COLO668 (cell line): ENCODE measurements around the gene FBN2.

Source experiments
- DNase-seq: peaks from one replicate; lab custom pipeline; 2025; ENCODE audit not compliant: unreplicated experiment; lab: John Stamatoyannopoulos, UW

Gene FBN2

DNA sequence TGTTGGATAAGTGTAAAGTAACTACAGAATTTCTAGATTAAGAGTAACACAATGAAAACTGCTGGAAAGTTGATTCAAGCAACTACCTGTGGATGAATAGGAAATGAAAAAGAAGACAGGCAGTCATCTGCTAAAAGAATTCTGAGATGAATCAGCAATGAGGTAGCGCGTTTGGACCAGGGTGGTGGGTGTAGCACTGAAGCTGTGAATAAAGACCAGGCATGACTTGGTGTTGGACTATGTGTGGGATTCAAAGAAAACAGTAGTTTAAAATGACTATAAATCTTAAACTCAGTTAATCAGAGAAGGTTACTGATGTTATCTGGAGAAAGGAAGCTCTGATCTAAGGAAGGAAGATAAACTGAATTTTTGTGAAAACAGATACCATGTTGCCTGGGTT, 159.8 kb downstream of the FBN2 start:
- no peak for DNase-seq

DNA sequence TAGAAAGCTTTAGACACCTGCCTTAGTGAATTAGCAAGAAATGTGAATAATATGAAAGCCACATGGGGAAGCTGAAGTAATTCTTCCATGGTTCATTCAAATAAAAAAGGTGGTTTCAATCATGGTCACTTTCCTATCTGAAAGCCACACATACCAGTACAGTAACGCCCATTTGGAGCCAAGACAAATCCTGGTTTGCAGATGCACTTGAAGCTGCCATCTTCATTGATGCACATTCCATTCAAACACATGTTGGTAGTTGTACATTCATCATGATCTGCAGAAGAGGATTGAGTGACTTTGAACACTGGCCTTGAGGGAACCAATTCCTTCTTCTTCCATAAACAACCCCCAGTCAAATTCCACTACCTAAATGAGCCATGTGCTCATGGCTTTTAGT, 161.5 kb downstream of the FBN2 start:
- no peak for DNase-seq

DNA sequence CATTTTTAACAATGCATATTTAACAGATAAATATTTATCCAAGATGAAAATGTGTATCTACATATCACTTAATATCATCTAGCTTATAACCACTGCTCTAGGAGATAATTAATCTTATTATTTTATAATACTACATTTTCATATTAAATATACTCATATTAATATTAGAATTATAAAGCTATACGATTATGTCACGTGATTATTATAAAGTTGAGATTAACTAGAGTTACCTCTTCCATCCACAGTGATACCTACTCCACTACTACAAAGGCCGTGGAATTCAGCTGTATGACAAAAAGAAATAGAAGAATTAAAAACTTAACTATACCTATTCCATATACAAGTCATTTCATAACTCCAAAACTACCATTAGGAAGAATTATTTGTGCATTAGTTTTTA, 171.9 kb downstream of the FBN2 start:
- DNase-seq: no peak

DNA sequence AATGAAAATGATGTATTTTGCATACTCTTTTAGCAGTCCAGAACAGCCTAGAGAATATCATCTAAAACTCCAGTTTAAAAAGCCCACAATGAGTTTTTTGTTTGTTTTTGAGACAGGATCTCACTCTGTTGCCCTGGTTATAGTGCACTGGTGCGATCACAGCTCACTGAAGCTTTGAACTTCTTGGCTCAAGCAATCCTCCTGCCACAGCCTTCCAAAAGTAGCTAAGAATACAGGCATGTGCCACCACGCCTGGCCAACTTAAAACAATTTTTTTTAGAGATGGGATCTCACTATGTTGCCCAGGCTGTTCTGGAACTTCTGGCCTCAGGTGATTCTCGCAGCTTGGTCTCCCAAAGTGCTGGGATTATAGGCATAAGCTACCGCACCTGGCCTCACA, 175.7 kb downstream of the FBN2 start:
- DNase-seq: no peak

DNA sequence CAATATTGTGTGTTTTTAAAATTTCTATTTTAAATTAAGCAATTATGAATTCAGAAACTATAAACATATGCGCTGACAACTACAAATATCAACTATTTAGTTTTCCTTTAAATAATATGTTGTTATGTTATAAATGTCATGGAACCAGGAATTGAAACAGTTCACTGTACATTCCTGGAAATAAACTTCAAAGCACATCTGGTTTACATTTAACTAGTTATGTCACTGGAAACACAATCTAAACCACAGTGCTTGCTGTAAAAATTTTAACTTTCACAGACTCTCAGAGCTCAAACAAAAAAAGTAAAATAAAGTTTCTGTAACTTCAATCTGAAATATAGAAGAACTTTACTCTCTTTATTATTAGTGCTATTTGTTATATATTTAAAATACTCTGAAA, 179.2 kb downstream of the FBN2 start:
- DNase-seq: no peak

DNA sequence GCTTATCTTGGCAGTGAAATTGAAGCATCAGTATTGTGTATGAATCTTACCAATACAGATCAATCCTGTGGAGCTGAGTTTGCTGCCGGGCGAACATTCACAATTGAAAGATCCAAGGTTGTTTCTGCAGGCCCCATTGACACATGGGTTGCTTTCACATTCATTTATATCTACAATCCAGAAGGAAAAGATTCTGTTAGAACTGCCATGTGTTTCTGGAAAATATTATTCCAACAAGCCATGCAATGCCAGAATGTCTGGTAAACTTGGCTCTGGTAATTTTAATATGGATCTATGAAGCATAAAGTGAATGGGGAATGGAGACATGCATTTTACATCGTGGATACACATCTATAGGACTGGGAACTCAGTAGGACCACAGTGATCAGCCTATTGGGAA, 180.8 kb downstream of the FBN2 start:
- DNase-seq: no peak

DNA sequence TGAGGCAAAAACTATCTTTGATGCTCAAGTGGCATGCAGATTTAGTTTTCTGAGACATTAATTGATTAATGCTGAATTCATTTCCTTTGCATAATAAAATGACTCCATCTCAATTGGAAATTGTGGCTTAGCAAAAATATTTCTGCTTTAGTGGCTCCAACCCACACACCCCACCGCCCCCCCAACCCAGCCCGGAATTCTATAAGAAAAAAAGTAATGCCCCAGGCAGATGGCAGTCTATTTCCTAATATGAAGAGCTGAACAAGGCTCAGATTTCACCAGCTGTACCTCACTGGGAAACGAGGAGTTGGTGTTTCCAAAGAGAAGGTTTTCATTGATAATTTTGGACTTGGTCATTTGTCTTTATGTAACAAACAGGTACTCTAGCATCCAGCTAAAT, 182.1 kb downstream of the FBN2 start:
- peak; percentile 4 for DNase-seq

DNA sequence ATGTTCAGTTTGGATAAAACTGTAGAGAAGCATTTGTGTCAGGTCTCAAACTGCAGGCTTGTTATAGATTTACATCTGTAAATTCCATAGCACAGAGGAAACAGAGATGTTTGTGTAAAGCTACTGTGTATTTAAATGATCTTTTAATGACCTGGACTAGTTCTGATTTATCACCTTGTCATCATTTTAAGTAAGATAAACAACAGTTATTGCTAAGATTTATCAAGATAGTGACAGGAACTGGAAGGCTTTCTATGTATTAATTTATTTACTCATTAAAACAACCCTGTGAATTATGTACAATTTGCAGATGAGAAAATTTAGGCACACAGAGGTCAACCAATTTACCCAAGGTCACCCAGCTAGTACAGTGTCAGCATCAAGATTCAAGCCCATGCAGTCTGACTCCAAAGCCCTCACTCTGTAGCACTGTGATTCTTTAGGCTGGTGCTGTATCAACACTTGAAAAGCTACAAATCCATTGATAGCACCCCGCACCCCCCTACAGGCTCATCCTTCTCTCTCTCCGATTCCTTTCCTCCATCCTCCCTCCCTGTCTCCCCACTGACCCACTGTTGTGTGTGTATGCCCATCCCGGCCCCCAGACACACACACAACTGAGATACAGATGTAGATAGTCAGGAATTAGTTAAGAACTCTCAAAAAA, 184.5 kb downstream of the FBN2 start:
- DNase-seq: no peak

DNA sequence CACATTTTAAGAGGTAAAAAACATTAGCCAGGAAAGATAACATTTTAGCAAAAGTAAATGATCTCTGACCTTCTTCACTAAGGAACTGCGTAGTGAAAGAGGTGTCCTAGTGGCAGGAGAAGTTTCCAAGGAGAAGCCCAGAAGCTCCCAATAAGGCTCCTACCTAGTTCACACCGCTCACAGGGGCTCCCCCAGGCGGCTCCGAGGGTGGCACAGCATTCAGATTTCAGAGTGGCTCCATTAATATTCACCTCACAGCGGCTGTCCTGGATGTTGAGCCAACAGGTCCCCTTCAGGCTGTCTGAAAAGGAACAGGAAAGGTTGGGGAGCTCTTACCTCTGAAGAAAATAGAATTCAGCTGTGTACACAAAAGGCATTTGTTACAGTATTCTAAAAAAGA, 187.3 kb downstream of the FBN2 start:
- DNase-seq: no peak

DNA sequence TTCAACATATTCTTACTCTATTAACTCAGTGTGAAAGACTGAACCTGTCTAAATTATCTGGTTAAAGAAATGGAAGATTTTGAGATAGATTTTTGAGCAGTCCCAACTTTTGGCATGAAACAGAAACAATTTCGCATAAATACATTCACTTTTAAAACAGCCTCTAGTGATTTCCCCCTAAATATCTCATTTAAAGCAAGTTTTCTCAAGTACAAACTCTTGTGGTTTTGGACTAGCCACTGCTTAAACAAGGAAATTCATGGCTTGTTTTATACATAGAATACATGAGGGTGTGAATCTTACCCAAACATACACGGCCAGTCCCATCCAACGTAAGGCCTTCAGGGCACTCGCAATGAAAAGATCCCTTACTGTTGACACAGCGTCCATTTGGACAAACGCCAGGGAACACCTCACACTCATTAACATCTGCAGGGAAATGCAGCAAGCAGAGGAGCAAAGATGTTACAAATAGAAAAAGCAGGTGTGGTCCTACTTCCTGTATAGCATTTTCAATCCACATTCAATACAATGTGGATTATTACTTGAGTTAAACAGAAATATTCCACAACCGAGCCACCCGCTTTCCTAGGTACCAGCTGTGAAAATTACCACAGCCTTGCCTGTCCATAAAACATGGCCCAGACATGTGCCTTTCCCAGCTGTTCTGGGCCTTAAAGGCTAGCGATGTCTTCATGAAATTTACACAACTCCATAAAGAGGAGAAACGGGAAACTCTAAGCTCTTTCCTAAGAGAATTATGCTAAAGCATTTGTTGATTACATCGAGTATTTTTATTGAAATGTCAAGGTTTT, 188.8 kb downstream of the FBN2 start:
- peak; percentile 88 for DNase-seq

DNA sequence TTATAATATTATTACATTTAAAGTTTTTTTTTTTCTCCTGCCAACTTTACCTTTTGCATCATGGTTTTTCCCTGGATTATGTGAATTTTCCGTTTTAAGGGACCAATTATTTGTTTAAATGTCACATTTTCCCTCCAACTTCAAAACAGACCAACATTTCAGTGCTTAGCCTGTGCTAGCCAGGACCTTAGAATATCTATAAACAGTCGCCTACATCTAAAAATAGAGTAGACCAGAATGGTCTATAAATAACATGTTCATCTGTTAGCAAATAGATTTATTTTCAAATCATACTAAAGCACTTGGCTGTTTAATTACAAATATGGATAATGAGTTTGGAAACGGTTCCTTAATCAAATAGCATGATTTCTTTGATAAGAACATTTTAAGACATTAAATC, 192.0 kb downstream of the FBN2 start:
- DNase-seq: no peak

DNA sequence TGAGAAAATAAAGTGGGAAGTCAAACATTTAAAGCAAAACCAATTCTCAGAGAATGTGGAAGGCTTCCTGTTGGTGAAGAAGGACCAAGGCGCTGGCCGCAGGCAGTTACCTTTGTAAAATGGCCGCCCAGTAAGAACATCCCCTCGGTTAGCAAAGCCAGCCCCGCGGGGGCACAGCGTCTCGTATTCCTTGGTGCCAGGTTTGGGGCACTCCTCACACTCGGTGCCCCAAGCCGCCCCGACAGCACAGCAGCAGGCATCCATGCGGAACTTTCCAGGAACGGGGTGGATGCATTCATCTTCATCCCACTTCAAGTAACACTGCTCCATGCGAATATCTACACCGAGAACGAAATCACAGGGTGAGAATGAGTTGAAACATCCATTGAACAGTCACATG, 192.8 kb downstream of the FBN2 start:
- DNase-seq: no peak

DNA sequence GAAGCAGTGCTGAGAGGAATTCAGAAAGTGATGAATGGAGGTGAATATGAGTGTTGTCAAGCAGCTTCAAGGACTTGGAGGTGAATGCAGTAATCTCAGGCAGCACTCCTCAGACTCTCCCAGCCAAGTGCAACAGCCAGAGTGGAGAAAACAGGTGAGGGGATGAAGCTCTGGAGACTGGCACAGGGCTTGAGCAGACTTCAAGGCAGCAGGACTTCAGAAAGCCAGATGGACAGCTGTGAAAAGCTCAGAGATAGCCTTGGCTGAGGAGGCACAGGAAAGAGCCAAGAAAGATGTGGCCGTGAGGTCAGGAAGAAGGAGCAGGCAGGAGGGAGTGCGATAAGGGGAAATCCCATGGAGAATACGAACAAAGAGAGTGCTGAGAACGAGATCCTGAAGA, 194.9 kb downstream of the FBN2 start:
- no peak for DNase-seq

DNA sequence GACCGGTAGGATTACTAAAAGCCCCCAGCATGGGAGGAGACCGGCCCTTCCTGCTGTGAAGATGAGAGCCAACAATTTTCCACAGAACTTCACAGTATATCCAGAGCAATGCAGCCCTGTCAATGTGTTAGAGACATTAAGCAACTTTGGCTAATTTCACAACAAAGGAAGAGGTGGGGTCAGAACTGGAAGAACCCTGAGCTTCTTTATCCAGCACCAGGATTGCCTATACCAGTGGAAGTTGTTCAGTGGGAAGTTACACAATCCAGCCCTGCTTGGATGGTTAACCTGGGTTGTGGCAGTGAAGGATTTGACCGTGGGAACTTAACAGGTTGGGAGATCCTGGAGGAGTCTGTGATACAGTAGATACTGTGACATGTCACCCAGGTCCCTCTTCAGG, 197.0 kb downstream of the FBN2 start:
- no peak for DNase-seq

DNA sequence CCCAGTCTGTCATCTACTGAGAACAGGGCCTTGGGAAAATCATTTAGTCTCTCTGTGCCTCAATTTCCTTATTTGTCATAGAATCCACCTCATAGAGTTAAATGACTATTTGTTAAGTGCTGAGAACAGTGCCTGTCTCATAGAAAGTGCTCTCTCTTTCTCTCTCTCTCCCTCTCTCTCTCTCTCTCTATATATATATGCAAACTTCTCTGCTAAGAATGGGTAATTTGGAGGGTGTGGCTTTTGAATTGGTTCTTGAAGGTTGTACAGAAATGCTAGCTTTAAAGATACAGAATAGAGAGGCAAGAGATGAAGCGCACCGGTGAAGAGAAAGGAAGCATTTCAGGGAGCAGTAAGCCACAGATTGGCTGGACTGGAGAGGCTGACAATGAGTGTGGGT, 197.4 kb downstream of the FBN2 start:
- DNase-seq: no peak

DNA sequence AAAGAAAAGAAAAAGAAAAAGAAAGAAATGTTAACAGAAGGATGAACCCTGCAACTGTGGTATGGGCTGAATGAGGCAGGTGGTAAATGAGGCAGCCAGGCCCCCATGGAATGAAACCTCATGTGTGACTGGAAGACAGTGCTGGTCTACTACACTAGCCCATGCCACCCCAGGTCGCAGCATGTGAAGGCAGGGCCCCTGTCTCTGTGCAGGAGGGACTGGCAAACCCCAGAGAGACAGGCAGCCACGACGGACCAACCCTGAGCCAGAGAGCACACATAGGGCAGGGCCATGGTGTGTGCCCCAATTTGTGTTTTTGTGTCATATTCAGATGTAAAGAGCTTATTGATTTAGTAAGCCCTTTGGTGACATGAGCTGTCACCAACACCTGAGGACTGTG, 198.5 kb downstream of the FBN2 start:
- DNase-seq: no peak

DNA sequence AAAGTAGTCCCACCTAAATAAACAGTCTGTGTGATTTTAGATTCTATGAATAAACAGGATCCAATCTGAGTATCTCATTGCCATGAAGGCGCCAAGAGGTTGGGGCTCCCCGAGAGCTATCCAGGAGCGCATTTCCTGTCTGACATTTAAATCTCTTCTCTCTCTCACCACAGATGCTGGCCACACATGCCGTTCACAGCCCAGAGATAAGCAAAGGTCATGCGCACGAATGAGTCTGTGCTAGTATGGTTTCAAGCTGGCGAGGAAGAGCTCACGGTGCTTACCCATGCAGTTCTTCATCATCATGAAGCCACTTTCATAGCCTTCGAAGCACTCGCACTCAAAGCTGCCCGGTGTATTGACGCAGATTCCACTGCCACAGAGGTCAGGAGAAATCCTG, 199.4 kb downstream of the FBN2 start:
- no peak for DNase-seq

DNA sequence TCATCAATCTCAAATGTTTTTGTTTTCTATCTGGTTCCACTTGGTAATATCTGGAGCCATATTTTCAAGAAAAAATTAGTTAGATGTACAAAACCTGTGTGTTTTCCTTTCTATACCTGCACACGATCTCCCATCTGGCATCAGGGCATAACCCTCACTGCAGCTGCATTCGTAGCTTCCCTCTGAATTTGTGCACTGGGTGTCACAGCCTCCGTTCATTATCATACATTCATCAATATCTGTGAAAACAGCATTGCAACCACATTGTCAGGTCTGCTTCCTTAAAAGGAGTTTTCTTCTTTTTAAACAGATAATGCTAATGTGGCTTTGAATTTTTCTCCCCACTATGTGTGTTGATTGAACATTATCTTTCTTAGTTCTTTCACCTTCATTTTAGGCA, 202.7 kb downstream of the FBN2 start:
- no peak for DNase-seq

DNA sequence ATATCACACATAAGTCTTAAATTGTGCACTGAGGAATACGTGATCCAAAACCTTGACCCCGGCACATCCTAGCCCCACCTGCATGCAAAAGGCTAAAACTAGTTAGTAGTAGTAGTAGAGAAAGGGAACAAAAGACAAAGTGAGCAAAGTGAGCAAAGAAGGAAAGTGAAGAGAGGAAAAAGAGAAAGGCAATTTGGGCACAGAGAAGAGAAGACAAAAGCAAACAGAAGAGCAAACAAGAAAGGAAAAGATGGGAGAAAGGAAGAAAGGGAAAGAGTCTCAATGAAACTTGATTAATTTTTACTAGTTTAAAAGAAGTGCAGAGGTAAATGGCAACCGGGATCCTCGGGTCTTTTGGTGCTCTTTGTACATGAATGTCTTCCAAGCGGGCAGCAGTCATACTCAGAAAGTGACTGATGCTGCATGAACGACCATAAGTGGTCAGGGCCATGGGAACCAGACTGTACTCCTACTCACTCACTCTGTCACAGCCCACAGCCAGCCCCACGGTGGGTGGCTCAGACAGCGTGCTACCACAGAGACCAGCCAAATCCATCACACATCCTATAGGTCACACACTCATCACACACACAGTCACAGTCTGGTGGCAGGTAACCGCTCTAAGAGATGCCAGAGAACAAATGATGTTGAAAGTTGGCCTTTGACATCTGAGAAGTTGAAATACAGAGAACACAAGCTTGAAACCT, 203.9 kb downstream of the FBN2 start:
- no peak for DNase-seq

DNA sequence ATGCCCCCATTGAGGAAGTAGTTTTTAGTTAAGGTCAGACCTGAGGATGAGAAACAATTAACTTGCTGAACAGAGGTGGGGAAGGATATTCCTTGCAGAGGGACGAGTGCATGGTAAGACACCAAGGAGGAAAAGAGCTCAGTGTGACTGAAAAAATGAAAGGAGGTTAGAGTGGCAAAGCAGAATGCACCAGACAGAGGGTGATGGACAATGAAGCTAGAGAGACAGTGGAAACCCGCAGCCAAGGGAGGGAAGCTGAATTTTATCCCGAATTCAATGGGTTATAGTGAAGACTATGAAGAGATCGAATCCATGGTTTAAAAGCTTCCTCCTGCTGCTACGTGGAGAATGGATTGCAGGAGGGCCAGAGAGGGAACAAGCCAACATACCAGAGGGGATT, 206.8 kb downstream of the FBN2 start:
- no peak for DNase-seq

DNA sequence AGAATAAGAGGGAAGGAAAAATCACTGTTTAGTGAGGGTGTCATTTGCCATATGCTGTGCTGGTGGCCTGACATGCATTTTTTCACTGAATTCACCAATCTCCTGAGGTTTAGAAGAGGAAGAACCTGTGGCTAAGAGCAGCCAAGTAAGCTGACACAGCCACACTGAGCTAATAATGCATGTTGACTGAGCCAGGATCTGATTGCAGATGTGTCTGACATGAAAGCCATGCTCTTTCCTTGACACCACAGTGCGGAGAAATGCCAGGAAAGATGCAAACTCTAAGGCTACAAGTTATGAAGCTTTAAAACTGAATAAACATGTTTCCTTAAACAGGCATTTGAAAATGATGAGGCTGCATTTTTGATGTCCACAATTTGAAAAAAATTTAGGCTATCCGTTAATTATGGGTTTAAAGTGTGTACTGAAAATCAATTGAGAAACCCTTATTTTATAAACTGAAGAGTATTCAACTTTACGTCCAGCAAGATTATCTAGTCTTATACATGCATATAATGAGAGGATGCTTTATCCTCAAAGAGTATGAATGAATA, 208.6 kb downstream of the FBN2 start:
- no peak for DNase-seq

DNA sequence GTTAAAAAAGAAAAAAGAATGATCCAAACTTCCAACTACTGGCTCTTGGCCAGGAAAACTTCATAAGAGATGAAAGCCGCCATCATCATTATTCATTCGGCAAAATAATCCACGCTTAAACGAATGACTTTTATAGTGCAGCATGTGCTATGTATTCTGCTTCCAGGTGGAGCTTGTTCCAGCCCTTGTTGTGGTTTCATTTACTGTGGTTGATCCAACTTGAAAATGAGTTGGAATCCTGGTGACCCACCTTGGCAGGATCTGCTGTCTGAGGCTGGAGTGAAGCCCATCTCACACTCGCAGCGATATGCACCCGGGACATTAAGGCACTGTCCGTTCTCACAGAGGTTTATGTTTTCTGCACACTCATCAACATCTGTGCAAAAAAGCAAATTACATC, 209.6 kb downstream of the FBN2 start:
- DNase-seq: no peak
